ENCODE results near the gene ZNF581.

The ZNF581 gene

DNA sequence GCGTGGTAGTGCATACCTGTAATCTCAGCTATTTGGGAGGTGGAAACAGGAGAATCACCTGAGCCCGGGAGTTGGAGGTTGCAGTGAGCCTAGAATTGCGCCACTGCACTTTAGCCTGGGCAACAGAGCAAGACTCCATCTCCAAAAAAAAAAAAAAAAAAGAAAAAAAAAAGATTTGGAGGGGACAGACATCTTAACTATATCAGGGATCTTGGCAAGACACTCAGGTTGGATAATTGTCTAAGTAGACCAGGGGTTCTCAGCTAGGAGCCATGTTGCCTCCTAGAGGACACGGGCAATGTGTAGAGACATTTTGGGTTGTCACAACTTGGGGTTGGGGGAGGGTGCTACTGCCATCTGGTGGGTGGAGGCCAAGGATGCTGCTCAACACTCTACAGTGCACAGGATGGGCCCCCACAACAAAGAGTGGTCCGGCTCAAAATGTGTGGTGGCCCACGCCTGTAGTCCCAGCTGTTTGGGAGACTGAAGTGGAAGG, 4.5 kb upstream of the ZNF581 start (continued):
- TF ChIP-seq ZNF433 (tag by site-specific recombination; IDR thresholded peaks at IDR 0.05; ENCODE audit: low read depth) = no peak
- TF ChIP-seq, protein P1, sequence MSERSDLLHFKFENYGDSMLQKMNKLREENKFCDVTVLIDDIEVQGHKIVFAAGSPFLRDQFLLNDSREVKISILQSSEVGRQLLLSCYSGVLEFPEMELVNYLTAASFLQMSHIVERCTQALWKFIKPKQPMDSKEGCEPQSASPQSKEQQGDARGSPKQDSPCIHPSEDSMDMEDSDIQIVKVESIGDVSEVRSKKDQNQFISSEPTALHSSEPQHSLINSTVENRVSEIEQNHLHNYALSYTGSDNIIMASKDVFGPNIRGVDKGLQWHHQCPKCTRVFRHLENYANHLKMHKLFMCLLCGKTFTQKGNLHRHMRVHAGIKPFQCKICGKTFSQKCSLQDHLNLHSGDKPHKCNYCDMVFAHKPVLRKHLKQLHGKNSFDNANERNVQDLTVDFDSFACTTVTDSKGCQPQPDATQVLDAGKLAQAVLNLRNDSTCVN (tag by site-specific recombination; optimal IDR thresholded peaks at IDR 0.05) = no peak
- peak; percentile 42; the same call in 1 of the 2 replicates for TF ChIP-seq ZNF610 (tag by site-specific recombination; IDR thresholded peaks at IDR 0.05; ENCODE audit: borderline replicate concordance)
- no peak for TF ChIP-seq ZNF366 (tag by site-specific recombination; conservative IDR thresholded peaks at IDR 0.05)
- TF ChIP-seq ZNF513 (tag by site-specific recombination; IDR thresholded peaks at IDR 0.05) = no peak
- TF ChIP-seq ZNF629 (tag by site-specific recombination; IDR thresholded peaks at IDR 0.05) = no peak
- no peak for TF ChIP-seq ZNF560 (tag by site-specific recombination; IDR thresholded peaks at IDR 0.05; ENCODE audit: borderline replicate concordance)
- peak; percentile 73 for TF ChIP-seq ZNF518A (tag by site-specific recombination; conservative IDR thresholded peaks at IDR 0.05; ENCODE audit: low read depth)
- no peak for TF ChIP-seq ZNF239 (tag by site-specific recombination; IDR thresholded peaks at IDR 0.05)
- TF ChIP-seq, protein P2, sequence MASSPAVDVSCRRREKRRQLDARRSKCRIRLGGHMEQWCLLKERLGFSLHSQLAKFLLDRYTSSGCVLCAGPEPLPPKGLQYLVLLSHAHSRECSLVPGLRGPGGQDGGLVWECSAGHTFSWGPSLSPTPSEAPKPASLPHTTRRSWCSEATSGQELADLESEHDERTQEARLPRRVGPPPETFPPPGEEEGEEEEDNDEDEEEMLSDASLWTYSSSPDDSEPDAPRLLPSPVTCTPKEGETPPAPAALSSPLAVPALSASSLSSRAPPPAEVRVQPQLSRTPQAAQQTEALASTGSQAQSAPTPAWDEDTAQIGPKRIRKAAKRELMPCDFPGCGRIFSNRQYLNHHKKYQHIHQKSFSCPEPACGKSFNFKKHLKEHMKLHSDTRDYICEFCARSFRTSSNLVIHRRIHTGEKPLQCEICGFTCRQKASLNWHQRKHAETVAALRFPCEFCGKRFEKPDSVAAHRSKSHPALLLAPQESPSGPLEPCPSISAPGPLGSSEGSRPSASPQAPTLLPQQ (tag by site-specific recombination; IDR thresholded peaks at IDR 0.05) = peak; percentile 70; the same call in 1 of the 2 replicates
- TF ChIP-seq ZNF19 (tag by site-specific recombination; IDR thresholded peaks at IDR 0.05; ENCODE audit: low read depth) = no peak
- TF ChIP-seq, protein P3, sequence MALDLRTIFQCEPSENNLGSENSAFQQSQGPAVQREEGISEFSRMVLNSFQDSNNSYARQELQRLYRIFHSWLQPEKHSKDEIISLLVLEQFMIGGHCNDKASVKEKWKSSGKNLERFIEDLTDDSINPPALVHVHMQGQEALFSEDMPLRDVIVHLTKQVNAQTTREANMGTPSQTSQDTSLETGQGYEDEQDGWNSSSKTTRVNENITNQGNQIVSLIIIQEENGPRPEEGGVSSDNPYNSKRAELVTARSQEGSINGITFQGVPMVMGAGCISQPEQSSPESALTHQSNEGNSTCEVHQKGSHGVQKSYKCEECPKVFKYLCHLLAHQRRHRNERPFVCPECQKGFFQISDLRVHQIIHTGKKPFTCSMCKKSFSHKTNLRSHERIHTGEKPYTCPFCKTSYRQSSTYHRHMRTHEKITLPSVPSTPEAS (tag by site-specific recombination; IDR thresholded peaks at IDR 0.05) = no peak
- no peak for TF ChIP-seq ZNF76 (tag by site-specific recombination; IDR thresholded peaks at IDR 0.05; ENCODE audit: borderline replicate concordance, low read depth)
- TF ChIP-seq, protein P4, sequence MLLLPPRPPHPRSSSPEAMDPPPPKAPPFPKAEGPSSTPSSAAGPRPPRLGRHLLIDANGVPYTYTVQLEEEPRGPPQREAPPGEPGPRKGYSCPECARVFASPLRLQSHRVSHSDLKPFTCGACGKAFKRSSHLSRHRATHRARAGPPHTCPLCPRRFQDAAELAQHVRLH (tag by site-specific recombination; IDR thresholded peaks at IDR 0.05) = peak; percentile 76; the same call in 1 of the 2 replicates
- TF ChIP-seq, protein P5, sequence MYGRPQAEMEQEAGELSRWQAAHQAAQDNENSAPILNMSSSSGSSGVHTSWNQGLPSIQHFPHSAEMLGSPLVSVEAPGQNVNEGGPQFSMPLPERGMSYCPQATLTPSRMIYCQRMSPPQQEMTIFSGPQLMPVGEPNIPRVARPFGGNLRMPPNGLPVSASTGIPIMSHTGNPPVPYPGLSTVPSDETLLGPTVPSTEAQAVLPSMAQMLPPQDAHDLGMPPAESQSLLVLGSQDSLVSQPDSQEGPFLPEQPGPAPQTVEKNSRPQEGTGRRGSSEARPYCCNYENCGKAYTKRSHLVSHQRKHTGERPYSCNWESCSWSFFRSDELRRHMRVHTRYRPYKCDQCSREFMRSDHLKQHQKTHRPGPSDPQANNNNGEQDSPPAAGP (tag by site-specific recombination; IDR thresholded peaks at IDR 0.05) = no peak
- no peak for TF ChIP-seq ZNF48 (tag by site-specific recombination; IDR thresholded peaks at IDR 0.05)
- no peak for TF ChIP-seq ZNF155 (tag by site-specific recombination; IDR thresholded peaks at IDR 0.05)
- TF ChIP-seq, protein P6, sequence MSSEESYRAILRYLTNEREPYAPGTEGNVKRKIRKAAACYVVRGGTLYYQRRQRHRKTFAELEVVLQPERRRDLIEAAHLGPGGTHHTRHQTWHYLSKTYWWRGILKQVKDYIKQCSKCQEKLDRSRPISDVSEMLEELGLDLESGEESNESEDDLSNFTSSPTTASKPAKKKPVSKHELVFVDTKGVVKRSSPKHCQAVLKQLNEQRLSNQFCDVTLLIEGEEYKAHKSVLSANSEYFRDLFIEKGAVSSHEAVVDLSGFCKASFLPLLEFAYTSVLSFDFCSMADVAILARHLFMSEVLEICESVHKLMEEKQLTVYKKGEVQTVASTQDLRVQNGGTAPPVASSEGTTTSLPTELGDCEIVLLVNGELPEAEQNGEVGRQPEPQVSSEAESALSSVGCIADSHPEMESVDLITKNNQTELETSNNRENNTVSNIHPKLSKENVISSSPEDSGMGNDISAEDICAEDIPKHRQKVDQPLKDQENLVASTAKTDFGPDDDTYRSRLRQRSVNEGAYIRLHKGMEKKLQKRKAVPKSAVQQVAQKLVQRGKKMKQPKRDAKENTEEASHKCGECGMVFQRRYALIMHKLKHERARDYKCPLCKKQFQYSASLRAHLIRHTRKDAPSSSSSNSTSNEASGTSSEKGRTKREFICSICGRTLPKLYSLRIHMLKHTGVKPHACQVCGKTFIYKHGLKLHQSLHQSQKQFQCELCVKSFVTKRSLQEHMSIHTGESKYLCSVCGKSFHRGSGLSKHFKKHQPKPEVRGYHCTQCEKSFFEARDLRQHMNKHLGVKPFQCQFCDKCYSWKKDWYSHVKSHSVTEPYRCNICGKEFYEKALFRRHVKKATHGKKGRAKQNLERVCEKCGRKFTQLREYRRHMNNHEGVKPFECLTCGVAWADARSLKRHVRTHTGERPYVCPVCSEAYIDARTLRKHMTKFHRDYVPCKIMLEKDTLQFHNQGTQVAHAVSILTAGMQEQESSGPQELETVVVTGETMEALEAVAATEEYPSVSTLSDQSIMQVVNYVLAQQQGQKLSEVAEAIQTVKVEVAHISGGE (tag by site-specific recombination; conservative IDR thresholded peaks at IDR 0.05; ENCODE audit: low read depth) = peak; percentile 76
- TF ChIP-seq ZNF549 (tag by site-specific recombination; IDR thresholded peaks at IDR 0.05) = no peak
- TF ChIP-seq ZSCAN23 (tag by site-specific recombination; IDR thresholded peaks at IDR 0.05) = no peak
- no peak for TF ChIP-seq ZNF341 (tag by site-specific recombination; IDR thresholded peaks at IDR 0.05; ENCODE audit: low read depth)
- TF ChIP-seq ZNF248 (tag by site-specific recombination; IDR thresholded peaks at IDR 0.05) = 0 out of 2 replicates have a peak, but pooled peaks have one; percentile 22
- TF ChIP-seq ZBTB1 (tag by site-specific recombination; IDR thresholded peaks at IDR 0.05) = no peak
- TF ChIP-seq ZBTB7A (tag by site-specific recombination; IDR thresholded peaks at IDR 0.05; ENCODE audit: low read depth) = no peak
